ENCODE results near the gene PLCH1. TPM values are rescaled to one million over a fixed set of nuclear protein-coding genes. Genes with fewer than 3 reads are reported as not detected.

The PLCH1 gene
- total and polyA plus RNA-seq, 2 donors (not counting 1 experiment from before 2014, with no cell fraction given), result under 0.01 to 0.03 TPM

GRCh38 chr3:155753038-155753639, 8.3 kb upstream of the PLCH1 start:
- DNase-seq (ENCODE audit: low read depth in 2 of 2), result peak; percentile 25 to 57
- TF ChIP-seq EZH2 (IDR thresholded peaks at IDR 0.05; ENCODE audit: low read length, missing control alignments) (no peak), CTCF (conservative IDR thresholded peaks at IDR 0.05 in 1 of 2, IDR thresholded peaks at IDR 0.05 in 1 of 2; ENCODE audit: low read depth in 1 of 2, low read length in 2 of 2) (peak; percentile 19 to 42)

DNA sequence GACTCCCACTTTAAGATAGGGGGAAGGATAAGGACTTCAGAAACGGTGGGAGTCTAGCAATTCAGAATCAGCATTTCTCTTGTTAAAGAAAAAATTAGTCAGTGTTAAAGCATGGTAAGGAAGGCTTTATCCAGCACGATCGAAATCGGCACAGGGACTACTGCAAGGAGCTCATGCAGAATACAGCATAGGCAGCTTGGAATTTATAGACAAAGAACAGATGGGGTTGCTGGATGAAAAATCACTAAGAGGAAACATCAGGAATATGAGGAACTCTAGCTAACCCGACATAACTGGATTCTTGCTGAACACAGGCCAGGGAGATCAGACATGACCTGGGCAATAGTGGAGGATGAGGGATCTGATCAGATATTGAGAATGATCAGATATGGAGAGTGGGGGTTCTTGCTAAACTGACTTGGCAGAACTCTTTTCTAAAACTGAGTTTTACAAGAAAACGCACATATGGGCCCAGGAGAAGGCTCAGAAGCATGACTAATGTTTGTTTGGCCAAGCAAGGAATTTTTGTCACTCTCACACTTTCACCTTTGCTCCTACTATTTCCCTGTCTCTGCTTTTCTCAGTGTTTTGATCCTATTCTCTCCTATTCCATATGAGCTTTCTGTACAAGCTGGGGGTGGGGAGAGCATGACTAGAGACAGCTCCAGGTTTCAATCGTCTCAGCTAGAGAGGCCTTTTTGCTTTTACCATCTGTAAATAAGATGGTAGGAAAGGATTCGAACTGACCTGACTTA, 3.9 kb upstream of the PLCH1 start:
- Histone ChIP-seq H3K4me3 (replicated peaks in 1 of 4; ENCODE audit: control extremely low read depth in 1 of 4, insufficient read depth in 1 of 4, low read depth in 3 of 4, low read length in 4 of 4) (no peak overlapping the region), H3K79me2 (ENCODE audit: control insufficient read depth, insufficient read depth, low read length) (no peaks in the 10 kb centered on the region), H3K9ac (ENCODE audit: insufficient read depth, low read length) (no peak overlapping the region), H3K4me2 (ENCODE audit: extremely low read depth, insufficient read depth, low read length) (no peak overlapping the region), H3K9me3 (ENCODE audit: control insufficient read depth, insufficient read depth, low read depth, low read length) (no peaks in the 10 kb centered on the region), H3K36me3 (ENCODE audit: control insufficient read depth, insufficient read depth, low read length) (no peaks in the 10 kb centered on the region), H2AFZ (ENCODE audit: low read length) (no peak overlapping the region), H3K27ac (ENCODE audit: insufficient read depth, low read length) (no peak overlapping the region), H3K4me1 (ENCODE audit: control insufficient read depth, extremely low read depth, insufficient read depth, low read length) (peaks cover 2% of the 10 kb centered on the region), H4K20me1 (ENCODE audit: control insufficient read depth, extremely low read depth, insufficient read depth, low read length) (no peaks in the 10 kb centered on the region), H3K27me3 (ENCODE audit: control insufficient read depth, insufficient read depth, low read length) (no peaks in the 10 kb centered on the region)
- DNase-seq (ENCODE audit: low read depth in 2 of 2), result no peak
- TF ChIP-seq CTCF (conservative IDR thresholded peaks at IDR 0.05 in 1 of 2, IDR thresholded peaks at IDR 0.05 in 1 of 2; ENCODE audit: low read depth in 1 of 2, low read length in 2 of 2) (no peak), EZH2 (IDR thresholded peaks at IDR 0.05; ENCODE audit: low read length, missing control alignments) (no peak)

More at GRCh38 chr3:155753038-155753639, 8.3 kb upstream of the PLCH1 start:
- Histone ChIP-seq H3K9me3 (ENCODE audit: control insufficient read depth, insufficient read depth, low read depth, low read length) (no peaks in the 10 kb centered on the region), H3K36me3 (ENCODE audit: control insufficient read depth, insufficient read depth, low read length) (no peaks in the 10 kb centered on the region), H3K9ac (ENCODE audit: insufficient read depth, low read length) (no peak overlapping the region), H3K4me2 (ENCODE audit: extremely low read depth, insufficient read depth, low read length) (no peak overlapping the region), H3K79me2 (ENCODE audit: control insufficient read depth, insufficient read depth, low read length) (no peaks in the 10 kb centered on the region), H3K4me1 (ENCODE audit: control insufficient read depth, extremely low read depth, insufficient read depth, low read length) (no peaks in the 10 kb centered on the region), H3K27ac (ENCODE audit: insufficient read depth, low read length) (no peak overlapping the region), H4K20me1 (ENCODE audit: control insufficient read depth, extremely low read depth, insufficient read depth, low read length) (no peaks in the 10 kb centered on the region), H3K27me3 (ENCODE audit: control insufficient read depth, insufficient read depth, low read length) (no peaks in the 10 kb centered on the region), H2AFZ (ENCODE audit: low read length) (no peak overlapping the region), H3K4me3 (replicated peaks in 1 of 4; ENCODE audit: control extremely low read depth in 1 of 4, insufficient read depth in 1 of 4, low read depth in 3 of 4, low read length in 4 of 4) (no peak overlapping the region)

GRCh38 chr3:155747946-155748290, 3.0 kb upstream of the PLCH1 start:
- no peaks in the 10 kb centered on the region for H3K79me2 ChIP-seq (ENCODE audit: control insufficient read depth, insufficient read depth, low read length)
- H3K4me1 ChIP-seq (ENCODE audit: control insufficient read depth, extremely low read depth, insufficient read depth, low read length), result peaks cover 2% of the 10 kb centered on the region
- no peaks in the 10 kb centered on the region for H3K36me3 ChIP-seq (ENCODE audit: control insufficient read depth, insufficient read depth, low read length)
- no peaks in the 10 kb centered on the region for H4K20me1 ChIP-seq (ENCODE audit: control insufficient read depth, extremely low read depth, insufficient read depth, low read length)
- TF ChIP-seq EZH2 (IDR thresholded peaks at IDR 0.05; ENCODE audit: low read length, missing control alignments) (no peak), CTCF (conservative IDR thresholded peaks at IDR 0.05 in 1 of 2, IDR thresholded peaks at IDR 0.05 in 1 of 2; ENCODE audit: low read depth in 1 of 2, low read length in 2 of 2) (no peak)
- H2AFZ ChIP-seq (ENCODE audit: low read length), result no peak overlapping the region
- no peak overlapping the region for H3K9ac ChIP-seq (ENCODE audit: insufficient read depth, low read length)
- H3K9me3 ChIP-seq (ENCODE audit: control insufficient read depth, insufficient read depth, low read depth, low read length), result no peaks in the 10 kb centered on the region
- H3K27ac ChIP-seq (ENCODE audit: insufficient read depth, low read length), result no peak overlapping the region
- DNase-seq (ENCODE audit: low read depth in 2 of 2), result no peak
- H3K27me3 ChIP-seq (ENCODE audit: control insufficient read depth, insufficient read depth, low read length), result no peaks in the 10 kb centered on the region
- H3K4me2 ChIP-seq (ENCODE audit: extremely low read depth, insufficient read depth, low read length), result no peak overlapping the region
- H3K4me3 ChIP-seq (replicated peaks in 1 of 4; ENCODE audit: control extremely low read depth in 1 of 4, insufficient read depth in 1 of 4, low read depth in 3 of 4, low read length in 4 of 4), result no peak overlapping the region
